Ishikawa (cell line): ENCODE data around the gene GABRB3.

Source experiments
- EGR1 ChIP-seq: IDR thresholded peaks from 2 replicates; pipeline ENCODE4 v1.6.1; 2012
- EP300 ChIP-seq: IDR thresholded peaks from 2 replicates; pipeline ENCODE4 v1.6.1; 2012; ENCODE audit warnings: borderline replicate concordance
- MAX ChIP-seq: IDR thresholded peaks from 2 replicates; pipeline ENCODE4 v1.6.1; 2012
- RAD21 ChIP-seq: IDR thresholded peaks from 2 replicates; pipeline ENCODE4 v1.6.1; 2012; ENCODE audit warnings: low read depth
- TAF1 ChIP-seq: IDR thresholded peaks from 2 replicates; pipeline ENCODE4 v1.6.1; 2012; ENCODE audit warnings: low read depth, mild to moderate bottlenecking
- USF1 ChIP-seq: IDR thresholded peaks from 2 replicates; pipeline ENCODE4 v1.6.1; 2012
- YY1 ChIP-seq: IDR thresholded peaks from 2 replicates; pipeline ENCODE4 v1.6.1; 2012; ENCODE audit warnings: low read depth

- no peak for TF ChIP-seq USF1
- TF ChIP-seq YY1, result no peak
- no peak for TF ChIP-seq EP300
- TF ChIP-seq TAF1, result no peak
- TF ChIP-seq EGR1, result no peak
- no peak for TF ChIP-seq RAD21
- TF ChIP-seq MAX, result no peak
Observed at GRCh38 chr15:26676115-26676514, 96.8 kb downstream of the GABRB3 start.
